ENCODE measurements around the gene CEMIP2.
A peak's percentile ranks its signal among the peaks of the same experiment; 100 is the strongest.
"Not testable (repeated sequence)": the region's sequence is repeated elsewhere in the genome, so short reads cannot be mapped to it uniquely, and the experiment has no call there.

Gene CEMIP2

DNA sequence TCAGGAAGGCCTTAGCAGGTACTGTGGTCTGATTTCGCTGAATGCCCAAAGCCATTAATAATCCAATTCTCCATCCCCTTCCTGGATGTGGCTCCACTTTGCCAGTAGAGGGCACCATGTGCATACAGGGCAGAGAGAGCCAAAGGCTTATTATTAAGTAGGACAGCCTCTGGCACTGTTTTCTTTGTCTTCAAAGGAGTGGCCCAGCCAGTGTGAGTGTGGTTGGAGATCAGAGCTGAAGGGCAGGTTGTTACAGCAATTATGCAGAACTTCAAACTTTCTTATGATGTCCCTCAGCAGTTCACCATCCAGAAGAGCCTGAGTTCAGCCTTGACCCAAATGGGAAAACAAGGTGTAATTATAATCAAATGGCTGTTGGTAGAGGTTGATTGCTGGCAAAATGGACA is 38.6 kb upstream of the CEMIP2 start:
- 0% methylated on average over 1 of the region's 1 CpG for WGBS (ENCODE audit: insufficient coverage)
- ChIA-PET POLR2A (no interaction called here), CTCF (interaction anchor here (0.8 to 7.3 kb wide), 29 partner anchors 10 to 240 kb away, joined by 3 to 93 read pairs (median 4); partner anchors contain the start of genes ABHD17B and C9orf85)
- Histone ChIP-seq H3K36me3 (ENCODE audit: control insufficient read depth in 4 of 4, insufficient read depth in 4 of 4, low read length in 3 of 4) (no peaks in the 10 kb centered on the region), H3K9me3 (ENCODE audit: control extremely low read depth in 1 of 5, control insufficient read depth in 4 of 5, insufficient read depth in 2 of 5, low read depth in 1 of 5, low read length in 4 of 5) (peaks cover 0 to 3% (median 0%) of the 10 kb centered on the region in 5 experiments), H3K27me3 (replicated peaks in 2 of 5; ENCODE audit: control insufficient read depth in 4 of 5, insufficient read depth in 5 of 5, low read length in 4 of 5) (no peaks in the 10 kb centered on the region), H3K27ac (ENCODE audit: insufficient read depth in 1 of 2, low read depth in 1 of 2, low read length in 2 of 2, poor library complexity in 1 of 2, severe bottlenecking in 2 of 2) (no peak overlapping the region), H3K4me1 (ENCODE audit: control extremely low read depth in 1 of 4, control insufficient read depth in 4 of 4, insufficient read depth in 4 of 4, low read length in 3 of 4) (peaks cover 0 to 4% (median 4%) of the 10 kb centered on the region in 4 experiments), H3K4me3 (ENCODE audit: control insufficient read depth in 1 of 7, extremely low read depth in 1 of 7, insufficient read depth in 4 of 7, low read depth in 2 of 7, low read length in 6 of 7) (no peak overlapping the region)
- DNase-seq = peak; percentile 80 to 91 (median 90)

DNA sequence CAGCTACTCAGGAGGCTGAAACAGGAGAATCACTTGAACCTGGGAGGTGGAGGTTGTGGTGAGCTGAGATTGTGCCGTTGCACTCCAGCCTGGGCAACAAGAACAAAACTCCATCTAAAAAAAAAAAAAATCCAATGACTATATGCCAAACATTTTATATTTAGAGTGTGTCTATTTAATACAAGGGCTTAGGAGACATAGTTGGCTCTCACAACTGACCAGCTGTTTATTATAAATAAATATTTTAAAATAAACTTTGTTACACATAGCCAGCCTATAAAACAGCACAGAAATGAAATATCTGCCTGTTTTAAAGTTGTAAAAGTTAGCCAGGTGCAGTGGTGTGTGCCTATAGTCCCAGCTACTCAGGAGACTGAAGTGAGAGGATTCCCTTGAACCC is 36.8 kb upstream of the CEMIP2 start:
- POLR2A ChIA-PET; DNase-seq; H3K27ac ChIP-seq (ENCODE audit: insufficient read depth in 1 of 2, low read depth in 1 of 2, low read length in 2 of 2, poor library complexity in 1 of 2, severe bottlenecking in 2 of 2); H3K4me3 ChIP-seq (ENCODE audit: control insufficient read depth in 1 of 7, extremely low read depth in 1 of 7, insufficient read depth in 4 of 7, low read depth in 2 of 7, low read length in 6 of 7); H3K9me3 ChIP-seq (ENCODE audit: control extremely low read depth in 1 of 5, control insufficient read depth in 4 of 5, insufficient read depth in 2 of 5, low read depth in 1 of 5, low read length in 4 of 5); H3K36me3 ChIP-seq (ENCODE audit: control insufficient read depth in 4 of 4, insufficient read depth in 4 of 4, low read length in 3 of 4); H3K4me1 ChIP-seq (ENCODE audit: control extremely low read depth in 1 of 4, control insufficient read depth in 4 of 4, insufficient read depth in 4 of 4, low read length in 3 of 4); H3K27me3 ChIP-seq (replicated peaks in 2 of 5; ENCODE audit: control insufficient read depth in 4 of 5, insufficient read depth in 5 of 5, low read length in 4 of 5): not testable (repeated sequence)
- no CpG with 5 or more reads among the region's 1 CpG for WGBS (ENCODE audit: insufficient coverage)
- CTCF ChIA-PET = interaction anchor here (0.9 to 7.3 kb wide), 4 partner anchors 11 to 221 kb away, joined by 4 to 93 read pairs (median 20); no protein-coding TSS in a partner anchor

DNA sequence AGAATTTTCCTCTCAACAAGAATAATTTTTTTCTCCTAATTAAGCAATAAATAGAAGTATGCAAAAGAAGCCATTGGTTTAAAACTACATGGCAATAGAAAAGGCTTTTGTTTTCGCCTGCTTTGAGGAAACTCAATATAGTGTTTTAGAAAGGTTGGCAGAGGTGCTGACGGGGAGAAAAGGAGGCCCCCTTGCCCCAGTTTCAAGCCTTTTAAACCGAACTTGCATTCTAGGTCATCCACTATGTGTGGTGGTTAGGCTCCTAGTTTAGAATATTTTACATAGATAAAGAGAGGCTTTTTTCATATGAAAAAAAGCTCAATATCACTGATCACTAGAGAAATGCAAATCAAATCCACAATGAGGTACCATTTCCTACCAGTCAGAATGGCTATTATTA is 33.5 kb upstream of the CEMIP2 start:
- DNase-seq = no peak
- Histone ChIP-seq H3K27ac (ENCODE audit: insufficient read depth in 1 of 2, low read depth in 1 of 2, low read length in 2 of 2, poor library complexity in 1 of 2, severe bottlenecking in 2 of 2) (no peak overlapping the region), H3K4me1 (ENCODE audit: control extremely low read depth in 1 of 4, control insufficient read depth in 4 of 4, insufficient read depth in 4 of 4, low read length in 3 of 4) (peaks cover 0 to 3% (median 0%) of the 10 kb centered on the region in 4 experiments), H3K27me3 (replicated peaks in 2 of 5; ENCODE audit: control insufficient read depth in 4 of 5, insufficient read depth in 5 of 5, low read length in 4 of 5) (no peaks in the 10 kb centered on the region), H3K36me3 (ENCODE audit: control insufficient read depth in 4 of 4, insufficient read depth in 4 of 4, low read length in 3 of 4) (no peaks in the 10 kb centered on the region), H3K9me3 (ENCODE audit: control extremely low read depth in 1 of 5, control insufficient read depth in 4 of 5, insufficient read depth in 2 of 5, low read depth in 1 of 5, low read length in 4 of 5) (peaks cover 0 to 3% (median 0%) of the 10 kb centered on the region in 5 experiments), H3K4me3 (ENCODE audit: control insufficient read depth in 1 of 7, extremely low read depth in 1 of 7, insufficient read depth in 4 of 7, low read depth in 2 of 7, low read length in 6 of 7) (no peak overlapping the region)
- WGBS (ENCODE audit: insufficient coverage) = no CpG with 5 or more reads among the region's 3 CpGs
- CTCF ChIA-PET = interaction anchor here (1.1 to 1.5 kb wide), 2 partner anchors 171 to 175 kb away, joined by 3 to 4 read pairs; no protein-coding TSS in a partner anchor
- POLR2A ChIA-PET = no interaction called here

- no peak overlapping the region for H3K27ac ChIP-seq (ENCODE audit: insufficient read depth in 1 of 2, low read depth in 1 of 2, low read length in 2 of 2, poor library complexity in 1 of 2, severe bottlenecking in 2 of 2)
- WGBS (ENCODE audit: insufficient coverage) = 80% methylated on average over 1 of the region's 1 CpG
- no peaks in the 10 kb centered on the region for H3K36me3 ChIP-seq (ENCODE audit: control insufficient read depth in 4 of 4, insufficient read depth in 4 of 4, low read length in 3 of 4)
- no peak overlapping the region for H3K4me3 ChIP-seq (ENCODE audit: control insufficient read depth in 1 of 7, extremely low read depth in 1 of 7, insufficient read depth in 4 of 7, low read depth in 2 of 7, low read length in 6 of 7)
- CTCF ChIA-PET = interaction anchor here (1.0 to 4.2 kb wide), 2 partner anchors 9 to 15 kb away, joined by 3 to 21 read pairs; no protein-coding TSS in a partner anchor
- POLR2A ChIA-PET = no interaction called here
- peaks cover 2 to 10% (median 9%) of the 10 kb centered on the region in 4 experiments for H3K4me1 ChIP-seq (ENCODE audit: control extremely low read depth in 1 of 4, control insufficient read depth in 4 of 4, insufficient read depth in 4 of 4, low read length in 3 of 4)
- H3K27me3 ChIP-seq (replicated peaks in 2 of 5; ENCODE audit: control insufficient read depth in 4 of 5, insufficient read depth in 5 of 5, low read length in 4 of 5) = no peaks in the 10 kb centered on the region
- H3K9me3 ChIP-seq (ENCODE audit: control extremely low read depth in 1 of 5, control insufficient read depth in 4 of 5, insufficient read depth in 2 of 5, low read depth in 1 of 5, low read length in 4 of 5) = no peaks in the 10 kb centered on the region
- no peak for DNase-seq
Measured at GRCh38 chr9:71797266-71797665, 29.0 kb upstream of the CEMIP2 start.

GRCh38 chr9:71796100-71796767 is 27.9 kb upstream of the CEMIP2 start:
- H3K27me3 ChIP-seq (replicated peaks in 2 of 5; ENCODE audit: control insufficient read depth in 4 of 5, insufficient read depth in 5 of 5, low read length in 4 of 5) = no peaks in the 10 kb centered on the region
- CTCF ChIA-PET = interaction anchor here (0.7 to 4.2 kb wide), 3 partner anchors 8 to 12 kb away, joined by 3 to 21 read pairs (median 3); no protein-coding TSS in a partner anchor
- no peak overlapping the region for H3K4me3 ChIP-seq (ENCODE audit: control insufficient read depth in 1 of 7, extremely low read depth in 1 of 7, insufficient read depth in 4 of 7, low read depth in 2 of 7, low read length in 6 of 7)
- WGBS (ENCODE audit: insufficient coverage) = no CpG with 5 or more reads among the region's 2 CpGs
- H3K27ac ChIP-seq (ENCODE audit: insufficient read depth in 1 of 2, low read depth in 1 of 2, low read length in 2 of 2, poor library complexity in 1 of 2, severe bottlenecking in 2 of 2) = no peak overlapping the region
- no peaks in the 10 kb centered on the region for H3K36me3 ChIP-seq (ENCODE audit: control insufficient read depth in 4 of 4, insufficient read depth in 4 of 4, low read length in 3 of 4)
- H3K4me1 ChIP-seq (ENCODE audit: control extremely low read depth in 1 of 4, control insufficient read depth in 4 of 4, insufficient read depth in 4 of 4, low read length in 3 of 4) = peaks cover 2 to 10% (median 9%) of the 10 kb centered on the region in 4 experiments
- POLR2A ChIA-PET = no interaction called here
- DNase-seq = peak in 2 of 3 donors; percentile 14 to 36
- no peaks in the 10 kb centered on the region for H3K9me3 ChIP-seq (ENCODE audit: control extremely low read depth in 1 of 5, control insufficient read depth in 4 of 5, insufficient read depth in 2 of 5, low read depth in 1 of 5, low read length in 4 of 5)

DNA sequence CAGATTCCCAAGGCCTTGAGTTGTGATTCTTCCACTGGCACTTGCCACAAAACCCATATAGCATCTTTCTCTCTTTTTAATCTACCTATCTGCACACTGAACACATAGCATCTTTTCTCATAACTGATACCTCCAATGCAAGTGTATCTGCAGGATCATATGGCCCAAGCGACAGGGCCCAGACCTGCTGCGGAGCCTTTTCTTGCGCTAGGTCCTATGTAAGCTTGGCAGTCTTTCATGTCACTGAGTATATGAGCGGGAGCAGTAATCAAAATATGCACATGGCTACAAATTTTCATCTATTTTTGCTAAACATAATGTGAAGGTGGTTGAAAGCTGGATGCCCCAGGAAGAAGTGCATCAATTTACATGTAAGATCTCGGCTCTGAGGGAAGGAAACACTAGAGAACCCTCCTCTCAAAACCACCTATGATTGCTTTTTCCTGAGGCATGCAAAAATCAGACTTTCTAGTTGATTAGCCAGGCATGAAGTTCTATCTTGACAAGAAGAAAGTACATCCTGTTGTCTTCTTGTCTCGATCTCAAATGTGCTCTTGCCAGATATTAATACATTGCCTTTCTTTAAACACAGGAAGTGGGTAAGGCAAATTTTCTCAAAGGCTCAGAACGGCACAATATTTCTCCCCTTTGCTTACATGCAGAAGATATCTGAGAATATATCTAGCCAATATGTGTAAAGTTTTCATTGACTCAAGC is 26.9 kb upstream of the CEMIP2 start:
- ChIA-PET POLR2A (no interaction called here), CTCF (interaction anchor here (0.5 to 4.2 kb wide), 4 partner anchors 9 to 222 kb away, joined by 3 to 21 read pairs (median 3); no protein-coding TSS in a partner anchor)
- no peak overlapping the region for H3K27ac ChIP-seq (ENCODE audit: insufficient read depth in 1 of 2, low read depth in 1 of 2, low read length in 2 of 2, poor library complexity in 1 of 2, severe bottlenecking in 2 of 2)
- H3K9me3 ChIP-seq (ENCODE audit: control extremely low read depth in 1 of 5, control insufficient read depth in 4 of 5, insufficient read depth in 2 of 5, low read depth in 1 of 5, low read length in 4 of 5) = no peaks in the 10 kb centered on the region
- peaks cover 2 to 10% (median 9%) of the 10 kb centered on the region in 4 experiments for H3K4me1 ChIP-seq (ENCODE audit: control extremely low read depth in 1 of 4, control insufficient read depth in 4 of 4, insufficient read depth in 4 of 4, low read length in 3 of 4)
- 0% methylated on average over 1 of the region's 7 CpGs for WGBS (ENCODE audit: insufficient coverage)
- H3K4me3 ChIP-seq (ENCODE audit: control insufficient read depth in 1 of 7, extremely low read depth in 1 of 7, insufficient read depth in 4 of 7, low read depth in 2 of 7, low read length in 6 of 7) = no peak overlapping the region
- H3K27me3 ChIP-seq (replicated peaks in 2 of 5; ENCODE audit: control insufficient read depth in 4 of 5, insufficient read depth in 5 of 5, low read length in 4 of 5) = no peaks in the 10 kb centered on the region
- DNase-seq = peak in 2 of 3 donors; percentile 33 to 58
- H3K36me3 ChIP-seq (ENCODE audit: control insufficient read depth in 4 of 4, insufficient read depth in 4 of 4, low read length in 3 of 4) = no peaks in the 10 kb centered on the region

All from common myeloid progenitor, CD34-positive (primary cell).